ENCODE results near the gene MTX1. TPM values are rescaled to one million over a fixed set of nuclear protein-coding genes. Genes with fewer than 3 reads are reported as not detected.

Gene MTX1
- total RNA-seq, 3 donors from 2014 or later (not counting 1 experiment from before 2014, with no cell fraction given) = 22.3 to 28.5 (median 27.9) TPM

DNA sequence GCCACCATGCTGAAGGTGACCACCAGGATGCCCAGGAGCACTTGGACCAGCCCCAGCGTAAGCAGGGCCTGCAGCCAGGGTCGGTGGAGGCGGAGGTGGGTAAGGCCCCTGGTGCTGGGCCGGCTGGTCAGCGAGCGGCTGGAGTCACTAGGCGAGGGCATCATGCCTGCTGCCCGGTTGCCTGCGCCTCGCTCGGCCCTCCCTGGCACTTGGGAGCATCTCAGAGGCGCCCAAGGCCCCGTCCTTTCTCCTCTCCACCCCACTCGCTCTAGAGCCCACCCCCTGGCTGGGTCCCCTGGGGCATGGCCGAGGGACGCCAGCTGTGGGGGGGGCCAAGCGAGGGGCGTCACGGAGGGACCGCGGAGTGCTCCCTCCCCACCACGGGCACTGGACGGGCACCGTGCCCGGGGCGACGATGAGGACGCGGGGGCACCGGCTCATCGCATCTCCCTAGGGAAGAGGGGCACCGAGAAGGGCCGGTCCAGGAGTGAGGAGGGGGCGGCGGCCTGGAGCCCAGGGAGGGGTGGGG is 46.3 kb downstream of the MTX1 start:
- Mint-ChIP-seq H3K4me1 (peaks cover 31 to 37% of the 10 kb centered on the region in 2 donors), H3K9me3 (no peaks in the 10 kb centered on the region), H3K4me3 (peak overlapping the region; percentile 90), H3K27me3 (ENCODE audit: low read depth in 2 of 2) (no peaks in the 10 kb centered on the region), H3K36me3 (peaks cover 9% of the 10 kb centered on the region), H3K27ac (peak overlapping the region in 1 of 2 donors; percentile 87)
- intact Hi-C loops (cut with micrococcal nuclease) = loop anchor here (10.0 kb wide), 1 partner anchor 250 kb away; no protein-coding TSS in a partner anchor
- Histone ChIP-seq H3K4me3 (ENCODE audit: low read length) (peak overlapping the region; percentile 85), H3K4me1 (ENCODE audit: control insufficient read depth, insufficient read depth, low read length) (peaks cover 33% of the 10 kb centered on the region), H3K27ac (ENCODE audit: low read length) (no peak overlapping the region), H3K27me3 (ENCODE audit: control insufficient read depth, insufficient read depth, low read length) (no peaks in the 10 kb centered on the region), H3K36me3 (ENCODE audit: control insufficient read depth, insufficient read depth, low read length) (peaks cover 19% of the 10 kb centered on the region), H3K9me3 (ENCODE audit: control insufficient read depth, insufficient read depth, low read length) (no peaks in the 10 kb centered on the region)
- TF ChIP-seq, protein P1, sequence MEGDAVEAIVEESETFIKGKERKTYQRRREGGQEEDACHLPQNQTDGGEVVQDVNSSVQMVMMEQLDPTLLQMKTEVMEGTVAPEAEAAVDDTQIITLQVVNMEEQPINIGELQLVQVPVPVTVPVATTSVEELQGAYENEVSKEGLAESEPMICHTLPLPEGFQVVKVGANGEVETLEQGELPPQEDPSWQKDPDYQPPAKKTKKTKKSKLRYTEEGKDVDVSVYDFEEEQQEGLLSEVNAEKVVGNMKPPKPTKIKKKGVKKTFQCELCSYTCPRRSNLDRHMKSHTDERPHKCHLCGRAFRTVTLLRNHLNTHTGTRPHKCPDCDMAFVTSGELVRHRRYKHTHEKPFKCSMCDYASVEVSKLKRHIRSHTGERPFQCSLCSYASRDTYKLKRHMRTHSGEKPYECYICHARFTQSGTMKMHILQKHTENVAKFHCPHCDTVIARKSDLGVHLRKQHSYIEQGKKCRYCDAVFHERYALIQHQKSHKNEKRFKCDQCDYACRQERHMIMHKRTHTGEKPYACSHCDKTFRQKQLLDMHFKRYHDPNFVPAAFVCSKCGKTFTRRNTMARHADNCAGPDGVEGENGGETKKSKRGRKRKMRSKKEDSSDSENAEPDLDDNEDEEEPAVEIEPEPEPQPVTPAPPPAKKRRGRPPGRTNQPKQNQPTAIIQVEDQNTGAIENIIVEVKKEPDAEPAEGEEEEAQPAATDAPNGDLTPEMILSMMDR (IDR thresholded peaks at IDR 0.05) = no peak
- ATAC-seq = no peak
- WGBS (ENCODE audit: insufficient coverage) = 13% methylated on average over 35 of the region's 35 CpGs
- DNase-seq = no peak

DNA sequence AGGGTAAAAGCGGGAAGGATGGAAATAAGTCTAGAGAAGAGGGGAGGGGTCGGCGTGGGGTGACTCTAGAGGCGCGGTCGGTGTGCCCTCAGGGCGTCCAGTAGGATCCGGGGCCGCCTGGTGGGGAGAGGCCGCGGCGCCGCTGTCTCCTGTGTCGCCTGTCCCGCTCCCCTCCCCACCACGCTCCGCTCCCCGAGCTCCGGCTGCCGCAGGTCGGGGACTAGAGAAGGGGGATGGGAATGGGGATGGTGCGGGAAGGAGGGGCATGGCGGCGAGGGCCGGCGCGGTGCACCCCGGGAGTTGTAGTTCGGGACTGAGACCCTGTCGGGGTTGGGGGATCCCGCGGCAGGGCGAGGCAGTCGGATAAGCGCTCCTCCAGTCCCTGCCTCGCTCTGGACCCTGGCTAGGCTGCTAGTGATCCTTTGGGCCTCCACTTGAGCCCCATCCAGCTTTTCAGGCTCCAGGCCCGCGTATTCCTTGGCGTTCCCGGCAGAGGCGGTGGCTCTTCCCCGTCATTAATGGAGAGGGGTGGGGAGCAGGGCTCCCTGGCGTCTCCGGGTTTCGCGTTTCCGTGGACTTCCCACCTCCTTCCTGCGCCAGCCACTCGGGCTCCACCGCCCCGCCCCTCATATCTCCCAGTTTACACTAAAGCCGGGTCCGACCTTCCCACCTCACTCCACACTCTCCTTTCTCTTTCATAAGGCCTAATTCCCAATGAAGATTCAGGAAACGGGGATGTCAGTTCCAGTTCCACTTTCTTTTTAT is 46.9 kb downstream of the MTX1 start, which contains the start of gene ENTREP3:
Gene ENTREP3, minus strand, starts transcription at position 241 of the 765 bp plus-strand sequence. CDS start 606 bp downstream, outside the sequence.
- Mint-ChIP-seq H3K4me1 (peaks cover 35 to 37% of the 10 kb centered on the region in 2 donors), H3K27ac (peak within 1 kb of the TSS; percentile 16 to 87), H3K4me3 (peak within 1 kb of the TSS; percentile 90), H3K27me3 (ENCODE audit: low read depth in 2 of 2) (no peaks in the 10 kb centered on the region), H3K9me3 (no peaks in the 10 kb centered on the region), H3K36me3 (peaks cover 9% of the 10 kb centered on the region)
- Histone ChIP-seq H3K4me1 (ENCODE audit: control insufficient read depth, insufficient read depth, low read length) (peaks cover 28% of the 10 kb centered on the region), H3K27ac (ENCODE audit: low read length) (peak within 1 kb of the TSS; percentile 49), H3K36me3 (ENCODE audit: control insufficient read depth, insufficient read depth, low read length) (peaks cover 24% of the 10 kb centered on the region), H3K27me3 (ENCODE audit: control insufficient read depth, insufficient read depth, low read length) (no peaks in the 10 kb centered on the region), H3K4me3 (ENCODE audit: low read length) (peak within 1 kb of the TSS; percentile 85), H3K9me3 (ENCODE audit: control insufficient read depth, insufficient read depth, low read length) (no peaks in the 10 kb centered on the region)
- DNase-seq (peak; percentile 50 to 85), ATAC-seq (peak; percentile 59 to 66 (median 61))
- WGBS (ENCODE audit: insufficient coverage) = 11% methylated on average over 52 of the region's 54 CpGs
- TF ChIP-seq, protein P1 (IDR thresholded peaks at IDR 0.05) = no peak
- intact Hi-C loops (cut with micrococcal nuclease) = loop anchor here (10.0 kb wide), 1 partner anchor 249 kb away; no protein-coding TSS in a partner anchor

DNA sequence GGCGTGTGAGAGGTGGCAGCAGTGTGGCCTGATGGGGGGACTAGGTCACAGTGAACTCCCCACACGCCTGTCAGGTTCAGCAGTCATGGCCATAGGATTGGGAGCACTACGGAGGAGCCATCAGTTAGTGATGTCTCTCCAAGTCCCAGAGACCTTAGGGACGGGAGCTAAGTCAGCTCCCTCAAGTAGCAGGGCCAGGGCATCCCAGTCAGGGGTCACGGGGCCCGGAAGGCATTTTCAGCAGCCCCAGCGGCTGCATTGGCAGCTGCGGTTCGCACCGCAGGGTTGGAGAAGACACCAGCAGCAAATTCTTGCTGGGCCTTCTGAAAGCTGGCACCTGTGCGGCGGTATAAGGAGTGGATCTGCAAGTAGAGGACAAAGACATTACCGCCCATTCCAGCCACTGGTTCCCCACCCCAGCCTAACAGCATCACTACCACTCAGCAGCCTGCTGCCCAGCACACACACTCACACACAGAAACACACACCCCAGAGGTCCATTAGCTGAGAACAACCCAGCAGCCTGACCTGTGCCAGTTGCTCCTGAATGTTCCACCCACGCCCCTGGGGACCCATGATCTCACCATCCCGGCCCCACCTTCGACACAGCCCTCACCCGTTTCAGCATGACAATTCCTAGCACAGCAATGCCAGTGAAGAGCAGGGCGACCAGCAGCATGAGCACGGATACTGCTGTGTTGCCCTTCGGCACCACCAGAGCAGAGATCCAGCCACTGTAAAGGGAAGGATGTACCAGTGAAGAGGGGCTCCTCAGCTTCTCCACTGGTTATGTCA is 47.8 kb downstream of the MTX1 start:
- intact Hi-C loops (cut with micrococcal nuclease) = loop anchor here (10.0 kb wide), 1 partner anchor 249 kb away; no protein-coding TSS in a partner anchor
- Mint-ChIP-seq H3K36me3 (peaks cover 9% of the 10 kb centered on the region), H3K4me1 (peaks cover 39 to 43% of the 10 kb centered on the region in 2 donors), H3K4me3 (peak overlapping the region; percentile 90), H3K9me3 (no peaks in the 10 kb centered on the region), H3K27me3 (ENCODE audit: low read depth in 2 of 2) (no peaks in the 10 kb centered on the region), H3K27ac (peak overlapping the region; percentile 16 to 87)
- Histone ChIP-seq H3K9me3 (ENCODE audit: control insufficient read depth, insufficient read depth, low read length) (no peaks in the 10 kb centered on the region), H3K4me1 (ENCODE audit: control insufficient read depth, insufficient read depth, low read length) (peaks cover 28% of the 10 kb centered on the region), H3K36me3 (ENCODE audit: control insufficient read depth, insufficient read depth, low read length) (peaks cover 24% of the 10 kb centered on the region), H3K27ac (ENCODE audit: low read length) (no peak overlapping the region), H3K4me3 (ENCODE audit: low read length) (no peak overlapping the region), H3K27me3 (ENCODE audit: control insufficient read depth, insufficient read depth, low read length) (no peaks in the 10 kb centered on the region)
- DNase-seq = no peak
- ATAC-seq = no peak
- TF ChIP-seq, protein P1 (IDR thresholded peaks at IDR 0.05) = no peak
- WGBS (ENCODE audit: insufficient coverage) = 93% methylated on average over 20 of the region's 20 CpGs

All from natural killer cell (primary cell).